HUES6 (cell line): Measurements from ENCODE around the gene PDZD2.
"Not testable (repeated sequence)": the region's sequence is repeated elsewhere in the genome, so short reads cannot be mapped to it uniquely, and the experiment has no call there.

Experiments
- H3K27ac ChIP-seq: 2 replicates; pipeline ENCODE4 v1.7.0; 2013; ENCODE audit warnings: low read depth, mild to moderate bottlenecking, low read length, inconsistent platforms
- H3K27me3 ChIP-seq: 2 replicates; pipeline ENCODE4 v1.6.1; 2013; ENCODE audit warnings: low read length; ENCODE audit not compliant: control insufficient read depth, insufficient read depth
- H3K36me3 ChIP-seq: 2 replicates; pipeline ENCODE4 v1.6.1; 2013; ENCODE audit warnings: low read length; ENCODE audit not compliant: control insufficient read depth, insufficient read depth
- H3K4me1 ChIP-seq: 2 replicates; pipeline ENCODE4 v1.6.1; 2013; ENCODE audit warnings: low read length; ENCODE audit not compliant: control insufficient read depth, insufficient read depth
- H3K4me3 ChIP-seq: 2 replicates; pipeline ENCODE4 v1.5.1; 2013; ENCODE audit warnings: low read depth, low read length
- H3K9ac ChIP-seq: one replicate; pipeline ENCODE4 v1.6.1; 2013; ENCODE audit warnings: mild to moderate bottlenecking, low read length
- H3K9me3 ChIP-seq: 2 replicates; pipeline ENCODE4 v1.6.1; 2013; ENCODE audit warnings: low read depth, low read length; ENCODE audit not compliant: control insufficient read depth, insufficient read depth

The PDZD2 gene

GRCh38 chr5:31711935-31712592 is 73.1 kb downstream of the PDZD2 start:
- Histone ChIP-seq H3K9me3 (no peaks in the 10 kb centered on the region), H3K4me1 (peaks cover 5% of the 10 kb centered on the region; the same call in 1 of the 2 replicates), H3K36me3 (no peaks in the 10 kb centered on the region), H3K27ac (no peak overlapping the region), H3K27me3 (no peaks in the 10 kb centered on the region), H3K9ac (no peak overlapping the region), H3K4me3 (no peak overlapping the region)

- Histone ChIP-seq H3K27ac (no peak overlapping the region), H3K9me3 (no peaks in the 10 kb centered on the region), H3K9ac (no peak overlapping the region), H3K4me1 (peaks cover 10% of the 10 kb centered on the region; the same call in 1 of the 2 replicates), H3K36me3 (no peaks in the 10 kb centered on the region), H3K27me3 (no peaks in the 10 kb centered on the region), H3K4me3 (no peak overlapping the region)
Observed at GRCh38 chr5:31717561-31717960, 78.6 kb downstream of the PDZD2 start.

- Histone ChIP-seq H3K27ac (no peak overlapping the region), H3K4me3 (no peak overlapping the region), H3K9ac (no peak overlapping the region), H3K36me3 (no peaks in the 10 kb centered on the region), H3K9me3 (no peaks in the 10 kb centered on the region), H3K4me1 (peaks cover 10% of the 10 kb centered on the region; the same call in 1 of the 2 replicates), H3K27me3 (no peaks in the 10 kb centered on the region)
Observed at GRCh38 chr5:31720004-31720403, 81.1 kb downstream of the PDZD2 start.

- Histone ChIP-seq H3K27me3 (no peaks in the 10 kb centered on the region), H3K9ac (no peak overlapping the region), H3K9me3 (no peaks in the 10 kb centered on the region), H3K27ac (no peak overlapping the region), H3K4me1 (peaks cover 10% of the 10 kb centered on the region; the same call in 1 of the 2 replicates), H3K36me3 (no peaks in the 10 kb centered on the region), H3K4me3 (no peak overlapping the region)
Observed at GRCh38 chr5:31720811-31721345, 81.9 kb downstream of the PDZD2 start.

- no peaks in the 10 kb centered on the region for H3K36me3 ChIP-seq
- no peaks in the 10 kb centered on the region for H3K9me3 ChIP-seq
- H3K27me3 ChIP-seq, result no peaks in the 10 kb centered on the region
- H3K4me3 ChIP-seq, result no peak overlapping the region
- no peak overlapping the region for H3K9ac ChIP-seq
- no peak overlapping the region for H3K27ac ChIP-seq
- peaks cover 8% of the 10 kb centered on the region; the same call in 1 of the 2 replicates for H3K4me1 ChIP-seq
Observed at GRCh38 chr5:31722111-31722510, 83.2 kb downstream of the PDZD2 start.

- H3K4me1 ChIP-seq, result peaks cover 12% of the 10 kb centered on the region
- no peaks in the 10 kb centered on the region for H3K27me3 ChIP-seq
- H3K27ac ChIP-seq, result no peak overlapping the region
- H3K9ac ChIP-seq, result no peak overlapping the region
- no peaks in the 10 kb centered on the region for H3K9me3 ChIP-seq
- no peak overlapping the region for H3K4me3 ChIP-seq
- H3K36me3 ChIP-seq, result no peaks in the 10 kb centered on the region
Observed at GRCh38 chr5:31725996-31726395, 87.1 kb downstream of the PDZD2 start.

GRCh38 chr5:31726952-31727351 is 88.0 kb downstream of the PDZD2 start:
- H3K27me3 ChIP-seq, result no peaks in the 10 kb centered on the region

GRCh38 chr5:31728039-31728438 is 89.1 kb downstream of the PDZD2 start:
- Histone ChIP-seq H3K36me3 (no peaks in the 10 kb centered on the region), H3K9me3 (no peaks in the 10 kb centered on the region), H3K4me3 (no peak overlapping the region), H3K27me3 (no peaks in the 10 kb centered on the region), H3K9ac (no peak overlapping the region), H3K27ac (no peak overlapping the region), H3K4me1 (peaks cover 26% of the 10 kb centered on the region)

More at GRCh38 chr5:31726952-31727351, 88.0 kb downstream of the PDZD2 start:
- Histone ChIP-seq H3K36me3 (no peaks in the 10 kb centered on the region), H3K4me1 (peaks cover 20% of the 10 kb centered on the region), H3K9ac (no peak overlapping the region), H3K27ac (no peak overlapping the region), H3K4me3 (no peak overlapping the region), H3K9me3 (no peaks in the 10 kb centered on the region)

GRCh38 chr5:31728806-31729205 is 89.9 kb downstream of the PDZD2 start:
- H3K36me3 ChIP-seq, H3K27ac ChIP-seq, H3K4me3 ChIP-seq, H3K9me3 ChIP-seq, H3K9ac ChIP-seq, H3K27me3 ChIP-seq: not testable (repeated sequence)
- H3K4me1 ChIP-seq, result peaks cover 30% of the 10 kb centered on the region

GRCh38 chr5:31730139-31730538 is 91.2 kb downstream of the PDZD2 start:
- H3K4me3 ChIP-seq, result no peak overlapping the region
- H3K4me1 ChIP-seq, result peaks cover 38% of the 10 kb centered on the region
- H3K9me3 ChIP-seq, result no peaks in the 10 kb centered on the region
- no peaks in the 10 kb centered on the region for H3K36me3 ChIP-seq
- H3K9ac ChIP-seq, result peak overlapping the region; percentile 34
- H3K27me3 ChIP-seq, result no peaks in the 10 kb centered on the region
- peak overlapping the region; percentile 91; the same call in 1 of the 2 replicates for H3K27ac ChIP-seq

- Histone ChIP-seq H3K9me3 (no peaks in the 10 kb centered on the region), H3K27ac (peak overlapping the region; percentile 91), H3K4me3 (0 out of 2 replicates have a peak overlapping the region, but pooled peaks have one; percentile 5), H3K4me1 (peaks cover 38% of the 10 kb centered on the region), H3K9ac (no peak overlapping the region), H3K27me3 (no peaks in the 10 kb centered on the region), H3K36me3 (no peaks in the 10 kb centered on the region)
Observed at GRCh38 chr5:31731016-31731415, 92.1 kb downstream of the PDZD2 start.
